ENCODE results near the gene CMSS1.

DNA sequence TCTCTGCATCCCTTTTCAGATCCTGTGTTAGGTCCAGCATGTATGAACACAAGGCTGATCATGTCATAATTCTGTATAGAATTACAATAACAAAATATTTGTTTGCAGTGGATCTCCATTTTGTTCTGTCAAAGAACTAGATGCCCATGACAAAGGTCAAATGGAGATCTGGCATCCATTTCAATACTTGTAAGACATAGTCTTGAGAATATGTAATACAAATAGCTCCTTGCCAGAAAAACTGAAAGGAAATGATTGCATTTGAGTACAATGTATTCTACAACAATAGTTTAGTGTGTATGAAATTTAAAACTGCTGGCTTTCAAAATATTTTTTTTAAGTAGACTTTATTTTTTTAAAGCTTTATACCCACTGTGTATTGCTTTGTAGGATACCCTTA, 101.1 kb downstream of the CMSS1 start:
- TF ChIP-seq, protein P1, sequence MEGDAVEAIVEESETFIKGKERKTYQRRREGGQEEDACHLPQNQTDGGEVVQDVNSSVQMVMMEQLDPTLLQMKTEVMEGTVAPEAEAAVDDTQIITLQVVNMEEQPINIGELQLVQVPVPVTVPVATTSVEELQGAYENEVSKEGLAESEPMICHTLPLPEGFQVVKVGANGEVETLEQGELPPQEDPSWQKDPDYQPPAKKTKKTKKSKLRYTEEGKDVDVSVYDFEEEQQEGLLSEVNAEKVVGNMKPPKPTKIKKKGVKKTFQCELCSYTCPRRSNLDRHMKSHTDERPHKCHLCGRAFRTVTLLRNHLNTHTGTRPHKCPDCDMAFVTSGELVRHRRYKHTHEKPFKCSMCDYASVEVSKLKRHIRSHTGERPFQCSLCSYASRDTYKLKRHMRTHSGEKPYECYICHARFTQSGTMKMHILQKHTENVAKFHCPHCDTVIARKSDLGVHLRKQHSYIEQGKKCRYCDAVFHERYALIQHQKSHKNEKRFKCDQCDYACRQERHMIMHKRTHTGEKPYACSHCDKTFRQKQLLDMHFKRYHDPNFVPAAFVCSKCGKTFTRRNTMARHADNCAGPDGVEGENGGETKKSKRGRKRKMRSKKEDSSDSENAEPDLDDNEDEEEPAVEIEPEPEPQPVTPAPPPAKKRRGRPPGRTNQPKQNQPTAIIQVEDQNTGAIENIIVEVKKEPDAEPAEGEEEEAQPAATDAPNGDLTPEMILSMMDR (IDR thresholded peaks at IDR 0.05), result no peak
- TF ChIP-seq POLR2A (IDR thresholded peaks at IDR 0.05), result no peak
- TF ChIP-seq EP300 (IDR thresholded peaks at IDR 0.05), result no peak
